Neural cell (in vitro differentiated cells): ENCODE results near the gene CYTH3. TPM values are rescaled to one million over a fixed set of nuclear protein-coding genes. Genes with fewer than 3 reads are reported as not detected.

Experiments used
- H2AFZ ChIP-seq: fragments of 200-600, 300-800 bp; sonication (generic), shearing (Covaris generic); 2 replicates; pipeline ENCODE4 v1.6.0; 2014; ENCODE audit warnings: low read depth, mild to moderate bottlenecking, antibody characterized with exemption, low read length, moderate library complexity
- H3F3A ChIP-seq: fragments of 200-600 bp; shearing (Covaris generic); 2 replicates; pipeline ENCODE4 v1.6.1; 2016; ENCODE audit warnings: mild to moderate bottlenecking, moderate library complexity, mixed read lengths, antibody characterized with exemption, low read length; ENCODE audit not compliant: insufficient read depth, poor library complexity, severe bottlenecking
- H3K27ac ChIP-seq: fragments of 200-600, 300-800 bp; sonication (generic), shearing (Covaris generic); 2 replicates; pipeline ENCODE4 v1.5.1; 2014; ENCODE audit warnings: mild to moderate bottlenecking, low read length, moderate library complexity
- H3K27me3 ChIP-seq: fragments of 300-800, 200-600 bp; sonication (generic), shearing (Covaris generic); 2 replicates; pipeline ENCODE4 v1.6.0; 2014; ENCODE audit warnings: mild to moderate bottlenecking, low read depth, low read length, moderate library complexity; ENCODE audit not compliant: insufficient read depth
- H3K36me3 ChIP-seq: fragments of 300-800, 200-600 bp; sonication (generic), shearing (Covaris generic); 2 replicates; pipeline ENCODE4 v1.5.1; 2014; ENCODE audit warnings: mild to moderate bottlenecking, antibody characterized with exemption, low read length, moderate library complexity; ENCODE audit not compliant: insufficient read depth
- H3K4me2 ChIP-seq: fragments of 300-800, 200-600 bp; sonication (generic), shearing (Covaris generic); 2 replicates; pipeline ENCODE4 v1.6.0; 2014; ENCODE audit warnings: mild to moderate bottlenecking, low read length
- H3K4me3 ChIP-seq: fragments of 300-800, 200-600 bp; sonication (generic), shearing (Covaris generic); 2 replicates; pipeline ENCODE4 v1.5.1; 2014; ENCODE audit warnings: mild to moderate bottlenecking, low read length, moderate library complexity
- H3K79me2 ChIP-seq: fragments of 200-600 bp; shearing (Covaris generic); replicated peaks from 2 replicates; pipeline ENCODE4 v1.6.0; 2014; ENCODE audit warnings: mild to moderate bottlenecking, low read length, moderate library complexity; ENCODE audit not compliant: insufficient read depth
- H3K9ac ChIP-seq: fragments of 300-800, 200-600 bp; sonication (generic), shearing (Covaris generic); 2 replicates; pipeline ENCODE4 v1.6.1; 2016; ENCODE audit warnings: mild to moderate bottlenecking, low read length, mixed read lengths
- H3K9me2 ChIP-seq: fragments of 200-600 bp; shearing (Covaris generic); 2 replicates; pipeline ENCODE4 v1.6.1; 2016; ENCODE audit warnings: mild to moderate bottlenecking, low read length, mixed read lengths; ENCODE audit not compliant: insufficient read depth
- H3K9me3 ChIP-seq: fragments of 200-600, 300-800 bp; sonication (generic), shearing (Covaris generic); 2 replicates; pipeline ENCODE4 v1.6.1; 2016; ENCODE audit warnings: mild to moderate bottlenecking, mixed run types, low read length, moderate library complexity, mixed read lengths
- H4K20me1 ChIP-seq: fragments of 200-600 bp; shearing (Covaris generic); 2 replicates; pipeline ENCODE4 v1.6.1; 2016; ENCODE audit warnings: mild to moderate bottlenecking, mixed run types; ENCODE audit not compliant: insufficient read depth
- CTCF ChIP-seq: fragments of 450-650 bp; IDR thresholded peaks from 2 replicates; pipeline ENCODE4 v1.5.1; 2014; ENCODE audit warnings: antibody characterized with exemption, mild to moderate bottlenecking, moderate library complexity; ENCODE audit not compliant: poor library complexity, severe bottlenecking
- EP300 ChIP-seq: fragments of 450-650 bp; conservative IDR thresholded peaks from 2 replicates; pipeline ENCODE4 v1.6.1; 2014; ENCODE audit warnings: antibody characterized with exemption, mild to moderate bottlenecking, moderate library complexity; ENCODE audit not compliant: poor library complexity, severe bottlenecking
- POLR2AphosphoS5 ChIP-seq: IDR thresholded peaks from 2 replicates; pipeline ENCODE4 v1.6.1; 2012
- RAD21 ChIP-seq: fragments of 450-650 bp; conservative IDR thresholded peaks from 2 replicates; pipeline ENCODE4 v1.6.1; 2014; ENCODE audit warnings: antibody characterized with exemption, mild to moderate bottlenecking, moderate library complexity
- REST ChIP-seq: IDR thresholded peaks from 2 replicates; pipeline ENCODE4 v1.6.1; 2012; ENCODE audit warnings: borderline replicate concordance
- SMC3 ChIP-seq: fragments of 450-650 bp; conservative IDR thresholded peaks from 2 replicates; pipeline ENCODE4 v1.6.1; 2014; ENCODE audit warnings: antibody characterized with exemption, mild to moderate bottlenecking, moderate library complexity; ENCODE audit not compliant: poor library complexity
- TAF1 ChIP-seq: IDR thresholded peaks from 2 replicates; pipeline ENCODE4 v1.6.1; 2012; ENCODE audit warnings: low read depth
- polyA plus RNA-seq: library from polyadenylated mRNA; depleted of rRNA; stranded (reverse); fragments of >200 nt; gene quantifications from 2 replicates; pipeline ENCODE4 v1.2.3, GENCODE V29; 2014

Gene CYTH3
- polyA plus RNA-seq, 1 donor from 2014 or later = 33.9 TPM

DNA sequence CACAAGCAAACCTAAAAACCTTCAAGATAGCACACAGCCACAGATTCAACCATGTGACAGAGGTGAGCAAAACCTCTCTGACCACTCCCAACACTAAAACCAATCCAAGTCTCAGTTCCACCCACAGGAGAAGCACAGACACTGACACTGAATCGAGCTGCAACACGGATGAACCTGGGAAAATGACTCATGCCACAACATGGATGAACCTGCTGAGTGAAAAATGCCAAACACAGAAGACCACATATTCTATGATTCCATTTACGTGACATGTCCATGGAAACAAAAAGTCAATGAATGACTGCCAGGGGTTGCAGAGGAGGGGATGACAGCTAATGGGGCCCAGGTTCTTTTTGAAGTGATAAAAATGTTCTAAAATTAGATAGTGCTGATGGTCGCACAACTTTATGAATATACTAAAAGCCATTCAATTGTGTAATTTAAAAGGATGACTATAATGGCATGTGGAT, 22.0 kb downstream of the CYTH3 start:
- Histone ChIP-seq H3K9ac (no peak overlapping the region), H3K9me3 (no peaks in the 10 kb centered on the region), H3K27ac (no peak overlapping the region), H3K9me2 (no peaks in the 10 kb centered on the region), H3K36me3 (no peaks in the 10 kb centered on the region), H3F3A (no peaks in the 10 kb centered on the region), H3K4me2 (no peak overlapping the region), H3K4me3 (no peak overlapping the region), H3K79me2 (no peaks in the 10 kb centered on the region), H4K20me1 (no peaks in the 10 kb centered on the region), H3K27me3 (no peaks in the 10 kb centered on the region), H2AFZ (no peak overlapping the region)
- TF ChIP-seq RAD21 (no peak), REST (no peak), TAF1 (no peak), CTCF (no peak)

- Histone ChIP-seq H2AFZ (no peak overlapping the region), H3K9me3 (no peaks in the 10 kb centered on the region), H3K27ac (no peak overlapping the region), H3K27me3 (no peaks in the 10 kb centered on the region), H3K36me3 (no peaks in the 10 kb centered on the region), H3K9ac (no peak overlapping the region), H3K4me3 (no peak overlapping the region), H4K20me1 (no peaks in the 10 kb centered on the region), H3K9me2 (no peaks in the 10 kb centered on the region), H3F3A (no peaks in the 10 kb centered on the region), H3K79me2 (no peaks in the 10 kb centered on the region), H3K4me2 (no peak overlapping the region)
- TF ChIP-seq REST (no peak), TAF1 (no peak), SMC3 (no peak), POLR2AphosphoS5 (no peak), EP300 (no peak), CTCF (no peak)
Measured at GRCh38 chr7:6249043-6249442, 23.4 kb downstream of the CYTH3 start.
